Peyer's patch (tissue), 4 donors: ENCODE results near the gene ANKRD65. TPM values are rescaled to one million over a fixed set of nuclear protein-coding genes. Genes with fewer than 3 reads are reported as not detected.
"Not testable (repeated sequence)": the region's sequence is repeated elsewhere in the genome, so short reads cannot be mapped to it uniquely, and the experiment has no call there.

ENCODE experiments used
- DNase-seq, 3 donors: peaks; one replicate each; pipeline ENCODE4 v3.0.0-alpha.2; 2017 to 2019
- H3K27ac ChIP-seq, 4 donors: fragments of 200-600 bp; sonication (generic); one replicate each; pipeline ENCODE4 v1.5.1; 2016 to 2019
- H3K27me3 ChIP-seq, 2 donors: fragments of 200-600 bp; sonication (generic); one replicate each; pipeline ENCODE4 v1.5.1; 2019
- H3K36me3 ChIP-seq, 3 donors: fragments of 200-600 bp; sonication (generic); one replicate each; pipeline ENCODE4 v1.5.1; 2016 to 2019
- H3K4me1 ChIP-seq, 4 donors: fragments of 200-600 bp; sonication (generic); one replicate each; pipeline ENCODE4 v1.5.1; 2016 to 2019
- H3K4me3 ChIP-seq, 4 donors: fragments of 200-600 bp; sonication (generic); 1 replicate in 3 of 4; 2 replicates in 1 of 4; pipeline ENCODE4 v1.5.1; 2016 to 2019; ENCODE audit warnings: mild to moderate bottlenecking in 1 of 4
- H3K9me3 ChIP-seq, 4 donors: fragments of 200-600 bp; sonication (generic); one replicate each; pipeline ENCODE4 v1.5.1; 2016 to 2019; ENCODE audit warnings: mild to moderate bottlenecking in 1 of 4
- CTCF ChIP-seq, 6 experiments: fragments of 450-650 bp in 4 of 6; fragments of 200-600 bp in 2 of 6; sonication (generic) in 1 of 6; IDR thresholded peaks; one replicate each; pipeline ENCODE4 v1.5.1; 2017 to 2019; ENCODE audit warnings: antibody characterized with exemption in 6 of 6, mild to moderate bottlenecking in 3 of 6, moderate library complexity in 1 of 6
- POLR2A ChIP-seq, 2 donors: fragments of 450-650 bp; IDR thresholded peaks; one replicate each; pipeline ENCODE4 v1.5.1; 2017; ENCODE audit warnings: antibody characterized with exemption in 2 of 2, mild to moderate bottlenecking in 2 of 2, moderate library complexity in 2 of 2
- total RNA-seq, 4 donors: library from RNA; depleted of rRNA; stranded (reverse); fragments of >200 nt; gene quantifications; one replicate each; pipeline ENCODE4 v1.1.0, GENCODE V29; 2016

Gene ANKRD65
- total RNA-seq, 4 donors from 2014 or later: 0.54 to 11.6 (median 2.0) TPM

- H3K36me3 ChIP-seq: peaks cover 0 to 100% (median 3%) of the 10 kb centered on the region in 3 donors
- DNase-seq: no peak
- no peak overlapping the region for H3K4me3 ChIP-seq
- H3K27ac ChIP-seq: no peak overlapping the region
- no peaks in the 10 kb centered on the region for H3K27me3 ChIP-seq
- H3K9me3 ChIP-seq: no peaks in the 10 kb centered on the region
- no peaks in the 10 kb centered on the region for H3K4me1 ChIP-seq
- TF ChIP-seq CTCF (IDR thresholded peaks at IDR 0.05): no peak
- no peak for TF ChIP-seq POLR2A (IDR thresholded peaks at IDR 0.05)
Observed at GRCh38 chr1:1391225-1391624, 29.9 kb downstream of the ANKRD65 start.

GRCh38 chr1:1390675-1391074 lies 30.4 kb downstream of the ANKRD65 start:
- Histone ChIP-seq H3K27ac (no peak overlapping the region), H3K9me3 (no peaks in the 10 kb centered on the region), H3K27me3 (no peaks in the 10 kb centered on the region), H3K36me3 (peaks cover 0 to 100% (median 3%) of the 10 kb centered on the region in 3 donors), H3K4me1 (no peaks in the 10 kb centered on the region), H3K4me3 (no peak overlapping the region)
- DNase-seq: no peak
- no peak for TF ChIP-seq POLR2A (IDR thresholded peaks at IDR 0.05)
- no peak for TF ChIP-seq CTCF (IDR thresholded peaks at IDR 0.05)

GRCh38 chr1:1388078-1388472 lies 33.0 kb downstream of the ANKRD65 start:
- Histone ChIP-seq H3K36me3 (peaks cover 0 to 78% (median 3%) of the 10 kb centered on the region in 3 donors), H3K9me3 (no peaks in the 10 kb centered on the region), H3K27ac (no peak overlapping the region), H3K4me3 (no peak overlapping the region), H3K4me1 (no peaks in the 10 kb centered on the region), H3K27me3 (no peaks in the 10 kb centered on the region)
- no peak for DNase-seq
- TF ChIP-seq CTCF (IDR thresholded peaks at IDR 0.05) (no peak), POLR2A (IDR thresholded peaks at IDR 0.05) (no peak)

- H3K36me3 ChIP-seq: peaks cover 0 to 71% (median 3%) of the 10 kb centered on the region in 3 donors
- no peak for TF ChIP-seq POLR2A (IDR thresholded peaks at IDR 0.05)
- no peak for TF ChIP-seq CTCF (IDR thresholded peaks at IDR 0.05)
Observed at GRCh38 chr1:1387098-1388077, 33.7 kb downstream of the ANKRD65 start.

GRCh38 chr1:1385931-1386330 lies 35.1 kb downstream of the ANKRD65 start:
- TF ChIP-seq POLR2A (IDR thresholded peaks at IDR 0.05) (no peak), CTCF (IDR thresholded peaks at IDR 0.05) (no peak)
- Histone ChIP-seq H3K36me3 (peaks cover 0 to 61% (median 3%) of the 10 kb centered on the region in 3 donors), H3K9me3 (no peaks in the 10 kb centered on the region), H3K4me3 (no peak overlapping the region), H3K27ac (no peak overlapping the region), H3K27me3 (no peaks in the 10 kb centered on the region), H3K4me1 (no peaks in the 10 kb centered on the region)
- DNase-seq: no peak

More at GRCh38 chr1:1387098-1388077, 33.7 kb downstream of the ANKRD65 start:
- Histone ChIP-seq H3K9me3 (no peaks in the 10 kb centered on the region), H3K4me1 (no peaks in the 10 kb centered on the region), H3K27me3 (no peaks in the 10 kb centered on the region), H3K4me3 (no peak overlapping the region), H3K27ac (no peak overlapping the region)
- DNase-seq: no peak

- H3K27ac ChIP-seq, DNase-seq, H3K4me1 ChIP-seq, H3K27me3 ChIP-seq, H3K4me3 ChIP-seq, H3K9me3 ChIP-seq: not testable (repeated sequence)
- H3K36me3 ChIP-seq: peaks cover 0 to 59% (median 3%) of the 10 kb centered on the region in 3 donors
Observed at GRCh38 chr1:1385339-1385738, 35.7 kb downstream of the ANKRD65 start.
